Fibroblast of lung (primary cell): Measurements from ENCODE around the gene RASA4.
"Not testable (repeated sequence)": the region's sequence is repeated elsewhere in the genome, so short reads cannot be mapped to it uniquely, and the experiment has no call there.

Source experiments
- EZH2 ChIP-seq: IDR thresholded peaks from 2 replicates; pipeline ENCODE4 v1.5.1; 2012; ENCODE audit warnings: low read length, control low read depth, mild to moderate bottlenecking; ENCODE audit errors: missing control alignments
- TF ChIP-seq, protein P1 (sequence below), 2 donors: IDR thresholded peaks in 1 of 2; conservative IDR thresholded peaks in 1 of 2; 1 replicate in 1 of 2; 2 replicates in 1 of 2; pipeline ENCODE4 v1.5.1; 2011 to 2012; ENCODE audit warnings: low read length in 2 of 2, control low read depth in 1 of 2, inconsistent platforms in 1 of 2, low read depth in 1 of 2, mild to moderate bottlenecking in 1 of 2

DNA sequence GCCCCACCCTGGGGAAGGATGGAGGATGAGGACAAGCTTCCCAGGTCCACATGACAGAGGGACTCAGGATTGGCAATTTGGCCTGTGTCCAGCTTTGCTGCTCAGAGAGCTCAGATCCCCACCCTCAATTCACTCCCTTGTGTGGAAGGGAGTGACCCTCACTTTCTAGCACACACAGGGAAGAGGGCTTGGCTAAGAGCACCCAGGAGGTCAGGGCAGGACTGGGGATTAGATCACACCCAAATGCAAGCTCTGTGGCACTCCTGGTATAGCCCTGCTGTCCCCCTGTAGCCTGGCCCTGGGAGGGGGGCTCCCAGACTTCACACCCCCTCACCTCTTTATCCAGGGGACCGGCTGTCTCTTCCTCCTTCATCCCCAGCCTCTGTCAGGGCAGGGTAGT is 72.2 kb downstream of the RASA4 start:
- TF ChIP-seq, protein P1, sequence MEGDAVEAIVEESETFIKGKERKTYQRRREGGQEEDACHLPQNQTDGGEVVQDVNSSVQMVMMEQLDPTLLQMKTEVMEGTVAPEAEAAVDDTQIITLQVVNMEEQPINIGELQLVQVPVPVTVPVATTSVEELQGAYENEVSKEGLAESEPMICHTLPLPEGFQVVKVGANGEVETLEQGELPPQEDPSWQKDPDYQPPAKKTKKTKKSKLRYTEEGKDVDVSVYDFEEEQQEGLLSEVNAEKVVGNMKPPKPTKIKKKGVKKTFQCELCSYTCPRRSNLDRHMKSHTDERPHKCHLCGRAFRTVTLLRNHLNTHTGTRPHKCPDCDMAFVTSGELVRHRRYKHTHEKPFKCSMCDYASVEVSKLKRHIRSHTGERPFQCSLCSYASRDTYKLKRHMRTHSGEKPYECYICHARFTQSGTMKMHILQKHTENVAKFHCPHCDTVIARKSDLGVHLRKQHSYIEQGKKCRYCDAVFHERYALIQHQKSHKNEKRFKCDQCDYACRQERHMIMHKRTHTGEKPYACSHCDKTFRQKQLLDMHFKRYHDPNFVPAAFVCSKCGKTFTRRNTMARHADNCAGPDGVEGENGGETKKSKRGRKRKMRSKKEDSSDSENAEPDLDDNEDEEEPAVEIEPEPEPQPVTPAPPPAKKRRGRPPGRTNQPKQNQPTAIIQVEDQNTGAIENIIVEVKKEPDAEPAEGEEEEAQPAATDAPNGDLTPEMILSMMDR (conservative IDR thresholded peaks at IDR 0.05 in 1 of 2, IDR thresholded peaks at IDR 0.05 in 1 of 2; ENCODE audit: low read depth in 1 of 2, low read length in 2 of 2), result not testable (repeated sequence)
- not testable (repeated sequence) for TF ChIP-seq EZH2
